Ovary (tissue), 3 donors: Measurements from ENCODE around the gene PCDHGB6.

Experiments
- CTCF ChIP-seq, 3 donors: fragments of 450-650 bp in 2 of 3; fragments of 200-600 bp in 1 of 3; IDR thresholded peaks; one replicate each; pipeline versions ENCODE4 v1.5.1 to v1.8.0; 2016 to 2022; ENCODE audit warnings: antibody characterized with exemption in 3 of 3, mild to moderate bottlenecking in 1 of 3
- POLR2A ChIP-seq: fragments of 450-650 bp; IDR thresholded peaks from one replicate; pipeline ENCODE4 v1.6.1; 2017; ENCODE audit warnings: antibody characterized with exemption, mild to moderate bottlenecking, moderate library complexity
- donor health status: DM: no; HTN: no; CAD: no.

GRCh38 chr5:141434006-141434405, 26.2 kb downstream of the PCDHGB6 start:
- TF ChIP-seq CTCF (IDR thresholded peaks at IDR 0.05) (no peak), POLR2A (no peak)
